Measurements from ENCODE around the gene GOLPH3. TPM values are rescaled to one million over a fixed set of nuclear protein-coding genes. Genes with fewer than 3 reads are reported as not detected.
"Not testable (repeated sequence)": the region's sequence is repeated elsewhere in the genome, so short reads cannot be mapped to it uniquely, and the experiment has no call there.

Gene GOLPH3
- polyA plus RNA-seq, 1 donor (not counting 4 experiments of a cell fraction or from before 2014, with no cell fraction given): 42.0 TPM

- no peaks in the 10 kb centered on the region for H3K36me3 ChIP-seq (ENCODE audit: control insufficient read depth in 2 of 2, extremely low read depth in 1 of 2, insufficient read depth in 2 of 2, low read length in 2 of 2)
- no peak for FAIRE-seq
- no peaks in the 10 kb centered on the region for H3K9me3 ChIP-seq (ENCODE audit: control insufficient read depth, low read depth, low read length)
- no peaks in the 10 kb centered on the region for H3K79me2 ChIP-seq (ENCODE audit: control insufficient read depth, insufficient read depth, low read length)
- H4K20me1 ChIP-seq (ENCODE audit: control insufficient read depth, extremely low read depth, insufficient read depth, low read length): no peaks in the 10 kb centered on the region
- no peak overlapping the region for H3K9ac ChIP-seq (ENCODE audit: control insufficient read depth, extremely low read depth, insufficient read depth, low read length)
- H3K9me1 ChIP-seq (ENCODE audit: control insufficient read depth, extremely low read depth, insufficient read depth, low read length): no peaks in the 10 kb centered on the region
- H3K4me1 ChIP-seq (ENCODE audit: control insufficient read depth, extremely low read depth, insufficient read depth, low read length): no peaks in the 10 kb centered on the region
- H3K4me3 ChIP-seq (ENCODE audit: control insufficient read depth in 2 of 3, extremely low read depth in 1 of 3, insufficient read depth in 2 of 3, low read depth in 1 of 3, low read length in 3 of 3): no peak overlapping the region
- no peak overlapping the region for H3K4me2 ChIP-seq (ENCODE audit: control insufficient read depth, extremely low read depth, insufficient read depth, low read depth, low read length)
- TF ChIP-seq EZH2 (IDR thresholded peaks at IDR 0.05; ENCODE audit: low read length) (no peak), CTCF (optimal IDR thresholded peaks at IDR 0.05 in 1 of 3, IDR thresholded peaks at IDR 0.05 in 1 of 3, conservative IDR thresholded peaks at IDR 0.05 in 1 of 3; ENCODE audit: extremely low read depth in 1 of 3, insufficient read depth in 2 of 3, low read length in 3 of 3) (no peak)
- no peak overlapping the region for H3K27ac ChIP-seq (ENCODE audit: control insufficient read depth, insufficient read depth, low read length)
- peak overlapping the region; percentile 75 for H2AFZ ChIP-seq (ENCODE audit: control insufficient read depth, low read length)
- no peak for DNase-seq (ENCODE audit: low read depth, low spot score)
- H3K27me3 ChIP-seq (ENCODE audit: control insufficient read depth, extremely low read depth, insufficient read depth, low read length): no peaks in the 10 kb centered on the region
- dilution Hi-C loops (cut with MboI; ENCODE audit: extremely low pct_ligation_motif_present, low sequenced_read_pairs): no loop called here
Measured at GRCh38 chr5:32217886-32218396, 43.8 kb upstream of the GOLPH3 start.

GRCh38 chr5:32214344-32214743 lies 40.2 kb upstream of the GOLPH3 start:
- H3K4me1 ChIP-seq (ENCODE audit: control insufficient read depth, extremely low read depth, insufficient read depth, low read length); H3K9me1 ChIP-seq (ENCODE audit: control insufficient read depth, extremely low read depth, insufficient read depth, low read length); H3K9me3 ChIP-seq (ENCODE audit: control insufficient read depth, low read depth, low read length); FAIRE-seq; H2AFZ ChIP-seq (ENCODE audit: control insufficient read depth, low read length); H4K20me1 ChIP-seq (ENCODE audit: control insufficient read depth, extremely low read depth, insufficient read depth, low read length); H3K4me2 ChIP-seq (ENCODE audit: control insufficient read depth, extremely low read depth, insufficient read depth, low read depth, low read length); H3K9ac ChIP-seq (ENCODE audit: control insufficient read depth, extremely low read depth, insufficient read depth, low read length); DNase-seq (ENCODE audit: low read depth, low spot score); H3K36me3 ChIP-seq (ENCODE audit: control insufficient read depth in 2 of 2, extremely low read depth in 1 of 2, insufficient read depth in 2 of 2, low read length in 2 of 2); dilution Hi-C loops (cut with MboI; ENCODE audit: extremely low pct_ligation_motif_present, low sequenced_read_pairs); H3K79me2 ChIP-seq (ENCODE audit: control insufficient read depth, insufficient read depth, low read length); H3K27ac ChIP-seq (ENCODE audit: control insufficient read depth, insufficient read depth, low read length); H3K27me3 ChIP-seq (ENCODE audit: control insufficient read depth, extremely low read depth, insufficient read depth, low read length); H3K4me3 ChIP-seq (ENCODE audit: control insufficient read depth in 2 of 3, extremely low read depth in 1 of 3, insufficient read depth in 2 of 3, low read depth in 1 of 3, low read length in 3 of 3): not testable (repeated sequence)

GRCh38 chr5:32210151-32210550 lies 36.0 kb upstream of the GOLPH3 start:
- Histone ChIP-seq H3K9ac (ENCODE audit: control insufficient read depth, extremely low read depth, insufficient read depth, low read length) (no peak overlapping the region), H3K27me3 (ENCODE audit: control insufficient read depth, extremely low read depth, insufficient read depth, low read length) (no peaks in the 10 kb centered on the region), H3K79me2 (ENCODE audit: control insufficient read depth, insufficient read depth, low read length) (no peaks in the 10 kb centered on the region), H4K20me1 (ENCODE audit: control insufficient read depth, extremely low read depth, insufficient read depth, low read length) (no peaks in the 10 kb centered on the region), H3K9me1 (ENCODE audit: control insufficient read depth, extremely low read depth, insufficient read depth, low read length) (no peaks in the 10 kb centered on the region), H3K4me2 (ENCODE audit: control insufficient read depth, extremely low read depth, insufficient read depth, low read depth, low read length) (no peak overlapping the region), H3K4me1 (ENCODE audit: control insufficient read depth, extremely low read depth, insufficient read depth, low read length) (no peaks in the 10 kb centered on the region), H3K9me3 (ENCODE audit: control insufficient read depth, low read depth, low read length) (no peaks in the 10 kb centered on the region), H3K27ac (ENCODE audit: control insufficient read depth, insufficient read depth, low read length) (no peak overlapping the region), H3K36me3 (ENCODE audit: control insufficient read depth in 2 of 2, extremely low read depth in 1 of 2, insufficient read depth in 2 of 2, low read length in 2 of 2) (no peaks in the 10 kb centered on the region), H3K4me3 (ENCODE audit: control insufficient read depth in 2 of 3, extremely low read depth in 1 of 3, insufficient read depth in 2 of 3, low read depth in 1 of 3, low read length in 3 of 3) (no peak overlapping the region), H2AFZ (ENCODE audit: control insufficient read depth, low read length) (no peak overlapping the region)
- DNase-seq (ENCODE audit: low read depth, low spot score): no peak
- no peak for FAIRE-seq
- dilution Hi-C loops (cut with MboI; ENCODE audit: extremely low pct_ligation_motif_present, low sequenced_read_pairs): no loop called here
- TF ChIP-seq EZH2 (IDR thresholded peaks at IDR 0.05; ENCODE audit: low read length) (no peak), CTCF (optimal IDR thresholded peaks at IDR 0.05 in 1 of 3, IDR thresholded peaks at IDR 0.05 in 1 of 3, conservative IDR thresholded peaks at IDR 0.05 in 1 of 3; ENCODE audit: extremely low read depth in 1 of 3, insufficient read depth in 2 of 3, low read length in 3 of 3) (no peak)

- H4K20me1 ChIP-seq (ENCODE audit: control insufficient read depth, extremely low read depth, insufficient read depth, low read length); H3K36me3 ChIP-seq (ENCODE audit: control insufficient read depth in 2 of 2, extremely low read depth in 1 of 2, insufficient read depth in 2 of 2, low read length in 2 of 2); FAIRE-seq; H3K9me3 ChIP-seq (ENCODE audit: control insufficient read depth, low read depth, low read length); dilution Hi-C loops (cut with MboI; ENCODE audit: extremely low pct_ligation_motif_present, low sequenced_read_pairs); H3K4me1 ChIP-seq (ENCODE audit: control insufficient read depth, extremely low read depth, insufficient read depth, low read length); H3K4me2 ChIP-seq (ENCODE audit: control insufficient read depth, extremely low read depth, insufficient read depth, low read depth, low read length); H3K9me1 ChIP-seq (ENCODE audit: control insufficient read depth, extremely low read depth, insufficient read depth, low read length); H2AFZ ChIP-seq (ENCODE audit: control insufficient read depth, low read length); H3K27ac ChIP-seq (ENCODE audit: control insufficient read depth, insufficient read depth, low read length); H3K27me3 ChIP-seq (ENCODE audit: control insufficient read depth, extremely low read depth, insufficient read depth, low read length); H3K9ac ChIP-seq (ENCODE audit: control insufficient read depth, extremely low read depth, insufficient read depth, low read length); H3K4me3 ChIP-seq (ENCODE audit: control insufficient read depth in 2 of 3, extremely low read depth in 1 of 3, insufficient read depth in 2 of 3, low read depth in 1 of 3, low read length in 3 of 3); DNase-seq (ENCODE audit: low read depth, low spot score); H3K79me2 ChIP-seq (ENCODE audit: control insufficient read depth, insufficient read depth, low read length): not testable (repeated sequence)
Measured at GRCh38 chr5:32208837-32209236, 34.7 kb upstream of the GOLPH3 start.
